A549 (cell line): ENCODE measurements around the gene OSCP1. TPM values are rescaled to one million over a fixed set of nuclear protein-coding genes. Genes with fewer than 3 reads are reported as not detected.
A peak's percentile ranks its signal among the peaks of the same experiment; 100 is the strongest.
"Not testable (repeated sequence)": the region's sequence is repeated elsewhere in the genome, so short reads cannot be mapped to it uniquely, and the experiment has no call there.

Source experiments
- ATAC-seq, 2 experiments: fragments of 200-7000 bp in 1 of 2; fragments of >200 bp in 1 of 2; cut with Nextera tagmentation in 1 of 2; cut with Tn5 transposase in 1 of 2; 3 replicates each; pipeline versions ENCODE4 v1.8.0 to v1.9.1; 2018 to 2020; ENCODE audit warnings: mild to moderate bottlenecking in 1 of 2, moderate library complexity in 1 of 2
- CTCF ChIA-PET: fragments of 300-600 bp; sonication (Branson Sonifier 250); formaldehyde crosslinking; extraction: SDS; loops from one replicate; lab custom pipeline; 2021; ENCODE audit warnings: antibody characterized with exemption, inconsistent platforms; lab: Yijun Ruan, JAX
- POLR2A ChIA-PET: fragments of 350-600 bp; formaldehyde crosslinking; extraction: SDS; loops from one replicate; lab custom pipeline; 2021; ENCODE audit warnings: antibody characterized with exemption, inconsistent platforms; lab: Yijun Ruan, JAX
- DNase-seq, 2 experiments: peaks; one replicate each; pipeline versions ENCODE4 v3.0.0 to v3.0.0-alpha.2; 2011 to 2016; ENCODE audit warnings: low read depth in 1 of 2, low spot score in 1 of 2
- FAIRE-seq: peaks from 2 replicates; lab custom pipeline; 2011; peaks lifted over from hg19 to GRCh38; lab: Jason Lieb, UNC
- H3K27ac ChIP-seq, 2 experiments: fragments of >200 bp; sonication (Bioruptor Twin); formaldehyde crosslinking; 3 replicates each; pipeline ENCODE4 v1.5.1; 2016 to 2017
- H3K4me1 ChIP-seq: fragments of >200 bp; sonication (Bioruptor Twin); formaldehyde crosslinking; 3 replicates; pipeline ENCODE4 v1.6.1; 2016
- H3K4me2 ChIP-seq: fragments of >200 bp; sonication (Bioruptor Twin); formaldehyde crosslinking; 3 replicates; pipeline ENCODE4 v1.6.1; 2016
- H3K4me3 ChIP-seq: fragments of >200 bp; sonication (Bioruptor Twin); formaldehyde crosslinking; 3 replicates; pipeline ENCODE4 v1.5.1; 2016
- H3K9me3 ChIP-seq: fragments of >200 bp; sonication (Bioruptor Twin); formaldehyde crosslinking; 3 replicates; pipeline ENCODE4 v1.6.1; 2016
- BHLHE40 ChIP-seq: IDR thresholded peaks from 2 replicates; pipeline ENCODE4 v1.6.1; 2012; ENCODE audit warnings: low read depth, low read length, inconsistent platforms
- CBX2 ChIP-seq: fragments of 200-600 bp; sonication (generic); IDR thresholded peaks from 2 replicates; pipeline ENCODE4 v1.6.1; 2016; ENCODE audit warnings: low read depth, mild to moderate bottlenecking, borderline replicate concordance
- CEBPB ChIP-seq, 2 experiments: fragments of >200 bp in 1 of 2; sonication (Bioruptor Twin) in 1 of 2; formaldehyde crosslinking in 1 of 2; IDR thresholded peaks; 2 replicates each; pipeline ENCODE4 v1.6.1; 2012 to 2016
- CHD4 ChIP-seq: fragments of 200-600 bp; sonication (generic); IDR thresholded peaks from 2 replicates; pipeline ENCODE4 v1.6.1; 2016; ENCODE audit warnings: antibody characterized with exemption, mild to moderate bottlenecking, borderline replicate concordance
- EP300 ChIP-seq, 2 experiments: fragments of >200 bp; sonication (Bioruptor Twin); formaldehyde crosslinking; IDR thresholded peaks; 2 replicates in 1 of 2; 3 replicates in 1 of 2; pipeline ENCODE4 v1.6.1; 2016 to 2017
- ESRRA ChIP-seq: fragments of 150-350 bp; IDR thresholded peaks from 2 replicates; pipeline ENCODE4 v1.6.1; 2014; ENCODE audit warnings: mild to moderate bottlenecking, low read length, borderline replicate concordance
- FOSL2 ChIP-seq, 2 experiments: fragments of 450-650 bp in 1 of 2; fragments of >200 bp in 1 of 2; sonication (Bioruptor Twin) in 1 of 2; formaldehyde crosslinking; IDR thresholded peaks; 2 replicates each; pipeline versions ENCODE4 v1.5.0 to v1.6.1; 2016 to 2020; ENCODE audit warnings: mild to moderate bottlenecking in 1 of 2, moderate library complexity in 1 of 2
- GATA3 ChIP-seq: IDR thresholded peaks from 2 replicates; pipeline ENCODE4 v1.6.1; 2012; ENCODE audit warnings: borderline replicate concordance
- HES2 ChIP-seq: fragments of >200 bp; sonication (Bioruptor Twin); formaldehyde crosslinking; IDR thresholded peaks from 2 replicates; pipeline ENCODE4 v1.6.1; 2016
- HEYL ChIP-seq: fragments of 250-450 bp; sonication (Bioruptor Pico); IDR thresholded peaks from 2 replicates; pipeline ENCODE4 v1.8.0; 2021; ENCODE audit warnings: mild to moderate bottlenecking, moderate library complexity
- HMGXB4 ChIP-seq: fragments of 250-450 bp; sonication (Bioruptor Pico); IDR thresholded peaks from 2 replicates; pipeline ENCODE4 v1.5.0; 2021; ENCODE audit warnings: mild to moderate bottlenecking, moderate library complexity, borderline replicate concordance
- HOXA7 ChIP-seq: fragments of 250-450 bp; sonication (Bioruptor Pico); IDR thresholded peaks from 2 replicates; pipeline ENCODE4 v1.5.0; 2020; ENCODE audit warnings: mild to moderate bottlenecking, moderate library complexity
- JUN ChIP-seq, 2 experiments: fragments of >200 bp; sonication (Bioruptor Twin); formaldehyde crosslinking; IDR thresholded peaks; 2 replicates in 1 of 2; 3 replicates in 1 of 2; pipeline ENCODE4 v1.6.1; 2016 to 2017
- MAX ChIP-seq: IDR thresholded peaks from 2 replicates; pipeline ENCODE4 v1.6.1; 2012
- MYC ChIP-seq: IDR thresholded peaks from 2 replicates; pipeline ENCODE4 v1.6.1; 2012; ENCODE audit warnings: mild to moderate bottlenecking, inconsistent platforms, low read length, improper control_type of control experiment, borderline replicate concordance
- NFE2L2 ChIP-seq: fragments of 150-350 bp; conservative IDR thresholded peaks from 2 replicates; pipeline ENCODE4 v1.6.1; 2014; ENCODE audit warnings: low read length
- NPAS2 ChIP-seq: fragments of 250-450 bp; sonication (Bioruptor Pico); IDR thresholded peaks from 2 replicates; pipeline ENCODE4 v1.8.0; 2022; ENCODE audit warnings: mild to moderate bottlenecking, moderate library complexity, borderline replicate concordance
- NR3C1 ChIP-seq: fragments of >200 bp; sonication (Bioruptor Twin); formaldehyde crosslinking; IDR thresholded peaks from 3 replicates; pipeline ENCODE4 v1.6.1; 2017
- PHF8 ChIP-seq: fragments of 200-600 bp; sonication (generic); IDR thresholded peaks from 2 replicates; pipeline ENCODE4 v1.6.1; 2016; ENCODE audit warnings: low read depth, mild to moderate bottlenecking, antibody characterized with exemption, moderate library complexity, borderline replicate concordance
- POLR2A ChIP-seq: IDR thresholded peaks from 2 replicates; pipeline ENCODE4 v1.6.1; 2012; ENCODE audit warnings: mild to moderate bottlenecking, low read length
- POLR2AphosphoS2 ChIP-seq: conservative IDR thresholded peaks from 2 replicates; pipeline ENCODE4 v1.6.1; 2012; ENCODE audit warnings: low read length, improper control_type of control experiment, inconsistent platforms
- RAD21 ChIP-seq, 2 experiments: fragments of >200 bp in 1 of 2; sonication (Bioruptor Twin) in 1 of 2; formaldehyde crosslinking in 1 of 2; IDR thresholded peaks in 1 of 2; conservative IDR thresholded peaks in 1 of 2; 2 replicates in 1 of 2; 3 replicates in 1 of 2; pipeline ENCODE4 v1.6.1; 2012 to 2018; ENCODE audit warnings: inconsistent platforms in 1 of 2
- RCOR1 ChIP-seq: fragments of 150-350 bp; IDR thresholded peaks from 2 replicates; pipeline ENCODE4 v1.6.1; 2014; ENCODE audit warnings: antibody characterized with exemption, low read length, low read depth
- RFX5 ChIP-seq: fragments of 450-650 bp; IDR thresholded peaks from 2 replicates; pipeline ENCODE4 v1.7.1; 2014; ENCODE audit warnings: antibody characterized with exemption, mild to moderate bottlenecking, moderate library complexity
- RNF2 ChIP-seq: fragments of 200-600 bp; sonication (generic); IDR thresholded peaks from 2 replicates; pipeline ENCODE4 v1.6.1; 2016; ENCODE audit warnings: low read depth, mild to moderate bottlenecking, antibody characterized with exemption, moderate library complexity, borderline replicate concordance
- SREBF2 ChIP-seq: fragments of 450-650 bp; IDR thresholded peaks from 2 replicates; pipeline ENCODE4 v1.6.1; 2014; ENCODE audit warnings: mild to moderate bottlenecking, moderate library complexity
- TP53 ChIP-seq: fragments of 250-450 bp; sonication (Bioruptor Pico); IDR thresholded peaks from 2 replicates; pipeline ENCODE4 v1.5.0; 2021; ENCODE audit warnings: mild to moderate bottlenecking, moderate library complexity
- USF2 ChIP-seq: fragments of 450-650 bp; IDR thresholded peaks from 2 replicates; pipeline ENCODE4 v1.6.1; 2014; ENCODE audit warnings: antibody characterized with exemption
- ZNF302 ChIP-seq: fragments of 250-450 bp; sonication (Bioruptor Pico); IDR thresholded peaks from 2 replicates; pipeline ENCODE4 v1.9.0; 2021; ENCODE audit warnings: inconsistent platforms, mild to moderate bottlenecking, moderate library complexity
- WGBS: methylation state at CpG from one replicate; pipeline ENCODE4 v1.1.6; 2017; ENCODE audit errors: missing lambda C conversion rate; 5-methylcytosine and 5-hydroxymethylcytosine counted together
- polyA plus RNA-seq, 4 experiments: library from polyadenylated mRNA; depleted of rRNA in 3 of 4; stranded (reverse); fragments of >200 nt; fragmentation: RNase III in 1 of 4; extraction: RNeasy Plus Mini Kit Qiagen cat#74134 plus additional on column Dnase treatment in 1 of 4; gene quantifications; 2 replicates in 3 of 4; 3 replicates in 1 of 4; pipeline ENCODE4 v1.2.3, GENCODE V29; 2011 to 2017

The OSCP1 gene
- polyA plus RNA-seq, 2 of the 4 experiments (the other 2 are of a cell fraction) = 4.6 to 6.6 TPM

- no peak for TF ChIP-seq CBX2
Measured at GRCh38 chr1:36493524-36493923, 43.3 kb upstream of the OSCP1 start (continued).

- Histone ChIP-seq H3K4me3 (no peak overlapping the region), H3K4me2 (no peak overlapping the region), H3K9me3 (no peaks in the 10 kb centered on the region), H3K4me1 (peaks cover 5% of the 10 kb centered on the region), H3K27ac (no peak overlapping the region)
- no peak for DNase-seq
- TF ChIP-seq RCOR1 (no peak), ESRRA (no peak), BHLHE40 (no peak), PHF8 (no peak), MYC (no peak), EP300 (IDR thresholded peaks at IDR 0.05) (no peak), SREBF2 (no peak), HMGXB4 (CRISPR knock-in tag) (no peak), JUN (IDR thresholded peaks at IDR 0.05) (no peak), POLR2A (no peak), HES2 (no peak), HOXA7 (CRISPR knock-in tag) (no peak), MAX (no peak), POLR2AphosphoS2 (no peak), CHD4 (no peak), GATA3 (no peak), HEYL (CRISPR knock-in tag) (no peak)
- CTCF ChIA-PET = no interaction called here
- WGBS = 56% methylated on average over 9 of the region's 9 CpGs
- no peak for ATAC-seq
- POLR2A ChIA-PET = no interaction called here
- FAIRE-seq = no peak
Measured at GRCh38 chr1:36492491-36492890, 42.2 kb upstream of the OSCP1 start.

GRCh38 chr1:36489258-36490051 lies 39.2 kb upstream of the OSCP1 start:
- ATAC-seq, CTCF ChIA-PET, H3K4me2 ChIP-seq, POLR2A ChIA-PET, FAIRE-seq, H3K27ac ChIP-seq, H3K4me3 ChIP-seq, DNase-seq, H3K9me3 ChIP-seq: not testable (repeated sequence)
- WGBS = 68% methylated on average over 10 of the region's 10 CpGs
- H3K4me1 ChIP-seq = peaks cover 21% of the 10 kb centered on the region

- Histone ChIP-seq H3K9me3 (no peaks in the 10 kb centered on the region), H3K4me3 (no peak overlapping the region), H3K27ac (peak overlapping the region; percentile 81 to 84), H3K4me1 (peaks cover 21% of the 10 kb centered on the region), H3K4me2 (peak overlapping the region; percentile 74)
- no peak for ATAC-seq
- WGBS = 85% methylated on average over 3 of the region's 3 CpGs
- ChIA-PET CTCF (no interaction called here), POLR2A (interaction anchor here (1.4 kb wide), 1 partner anchor 37 kb away, joined by 5 read pairs; no protein-coding TSS in a partner anchor)
- no peak for FAIRE-seq
- DNase-seq = no peak
- TF ChIP-seq RNF2 (no peak), CEBPB (IDR thresholded peaks at IDR 0.05) (no peak), TP53 (CRISPR knock-in tag) (no peak), RFX5 (no peak), NFE2L2 (no peak), HMGXB4 (CRISPR knock-in tag) (no peak), ZNF302 (no peak), POLR2AphosphoS2 (no peak), RAD21 (conservative IDR thresholded peaks at IDR 0.05 in 1 of 2, IDR thresholded peaks at IDR 0.05 in 1 of 2) (no peak), USF2 (no peak), NR3C1 (no peak), NPAS2 (no peak), FOSL2 (IDR thresholded peaks at IDR 0.05) (no peak), FOSL2 (CRISPR knock-in tag; IDR thresholded peaks at IDR 0.05) (no peak)
Measured at GRCh38 chr1:36487906-36488305, 37.7 kb upstream of the OSCP1 start.
